HG03460 (cell line): ENCODE data around the gene LYZL6.
"Not testable (repeated sequence)": the region's sequence is repeated elsewhere in the genome, so short reads cannot be mapped to it uniquely, and the experiment has no call there.

Source experiments
- ATAC-seq: cut with Tn5 transposase; IDR thresholded peaks from one replicate; pipeline ENCODE4 v1.9.1; 2021; ENCODE audit not compliant: unreplicated experiment

The LYZL6 gene

DNA sequence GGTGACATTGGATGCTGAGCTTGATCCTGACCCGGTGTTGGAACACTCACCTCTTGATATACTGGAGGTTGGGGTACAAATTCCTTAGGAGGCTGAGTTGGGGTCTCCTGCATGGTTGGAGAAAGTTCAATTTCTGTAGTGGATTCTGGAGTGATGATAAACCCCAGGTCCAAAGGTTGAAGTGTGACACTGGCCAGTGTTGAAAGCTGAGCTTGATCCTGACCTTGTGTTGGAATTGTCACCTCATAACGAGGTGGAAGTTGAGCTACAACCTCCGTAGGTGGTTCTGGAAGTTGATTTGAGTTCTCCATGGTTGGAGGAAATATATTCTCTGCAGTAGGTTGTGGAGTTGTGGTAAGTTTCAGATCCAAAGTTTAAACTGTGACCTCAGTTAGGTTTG is 34.1 kb downstream of the LYZL6 start:
- no peak for ATAC-seq

DNA sequence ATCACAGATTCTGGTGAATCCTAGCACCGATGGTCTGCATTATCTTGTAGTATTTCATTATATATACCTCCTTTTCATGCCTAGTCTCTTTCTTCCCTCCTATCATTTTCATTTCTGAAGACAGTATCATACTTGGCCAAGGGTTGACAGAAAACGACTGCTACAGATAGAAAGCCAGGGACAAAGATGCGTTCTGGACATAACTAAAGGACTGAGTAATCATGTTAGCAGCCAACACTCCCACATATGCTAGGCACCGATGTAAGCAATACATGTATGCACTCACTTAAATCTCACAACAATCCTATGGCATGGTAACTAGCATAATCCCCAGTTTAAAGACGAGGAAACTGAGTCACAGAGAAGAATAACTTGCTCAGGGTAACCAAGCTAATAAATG is 35.8 kb downstream of the LYZL6 start:
- ATAC-seq: no peak

DNA sequence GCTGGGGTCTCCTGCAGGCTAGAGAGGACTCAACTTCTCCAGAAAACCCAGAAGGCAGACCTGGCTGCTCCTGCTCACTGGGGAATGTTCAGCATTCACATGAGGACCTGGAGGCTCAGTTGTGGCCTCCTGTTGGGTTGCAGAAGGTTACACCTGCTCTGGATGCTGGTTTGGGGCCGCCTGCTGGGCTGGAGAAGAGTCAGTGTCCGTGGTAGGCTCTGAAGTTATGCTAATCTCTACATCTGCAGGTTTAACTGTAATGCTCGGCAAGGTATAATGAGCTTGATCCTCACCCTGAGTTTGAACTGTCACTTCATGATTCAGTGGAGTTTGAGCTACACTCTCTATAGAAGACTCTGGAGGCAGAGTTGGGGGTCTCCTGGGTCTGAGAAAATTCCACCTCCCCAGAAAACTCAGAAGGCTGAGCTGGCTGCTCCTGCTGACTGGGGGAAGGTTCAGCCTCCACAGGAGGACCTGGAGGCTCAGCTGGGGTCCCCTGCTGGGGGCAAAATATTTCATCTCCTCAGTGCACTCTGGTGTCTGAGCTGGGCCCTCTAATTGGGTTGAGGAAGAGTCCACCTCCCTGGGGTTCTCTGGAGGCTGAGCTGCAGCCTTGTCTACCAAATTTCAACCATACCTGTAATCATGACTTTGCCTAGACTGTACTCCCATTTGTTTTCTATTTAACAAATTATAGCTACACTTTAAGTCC is 36.4 kb downstream of the LYZL6 start:
- ATAC-seq: no peak

DNA sequence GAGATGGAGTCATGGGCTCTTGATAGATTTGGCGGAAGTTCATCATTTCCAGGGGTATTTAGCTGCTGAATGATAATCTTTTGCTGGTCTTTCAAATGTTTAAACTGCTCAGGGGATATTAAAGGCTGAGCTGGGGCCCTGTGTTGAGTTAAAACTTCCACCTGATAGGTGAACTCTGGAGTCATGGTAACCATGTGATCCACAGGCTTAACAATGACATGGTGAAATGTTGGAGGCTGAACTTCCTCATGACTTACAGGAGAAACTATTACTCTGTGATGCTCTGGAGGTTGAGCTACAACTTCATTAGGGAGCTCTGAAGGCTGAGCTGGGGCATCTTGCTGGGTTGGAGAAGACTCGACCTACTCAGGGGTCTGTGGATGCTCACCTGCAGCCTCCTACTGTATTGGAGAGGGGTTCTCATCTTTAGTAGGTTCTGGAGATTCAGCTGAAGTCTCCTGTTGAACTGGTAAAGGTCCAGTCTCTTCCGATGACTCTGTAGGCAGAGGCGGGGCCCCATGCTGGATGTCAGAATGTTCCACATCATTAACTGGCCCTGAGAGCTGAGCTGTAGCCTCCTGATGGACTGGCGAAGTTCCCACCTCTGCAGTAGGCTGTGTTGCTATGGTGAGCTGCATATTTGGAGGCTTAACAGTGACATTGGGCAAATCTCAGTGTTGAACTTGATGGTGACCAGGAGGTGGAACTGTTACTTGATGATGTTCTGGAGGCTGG is 37.2 kb downstream of the LYZL6 start:
- ATAC-seq: no peak

DNA sequence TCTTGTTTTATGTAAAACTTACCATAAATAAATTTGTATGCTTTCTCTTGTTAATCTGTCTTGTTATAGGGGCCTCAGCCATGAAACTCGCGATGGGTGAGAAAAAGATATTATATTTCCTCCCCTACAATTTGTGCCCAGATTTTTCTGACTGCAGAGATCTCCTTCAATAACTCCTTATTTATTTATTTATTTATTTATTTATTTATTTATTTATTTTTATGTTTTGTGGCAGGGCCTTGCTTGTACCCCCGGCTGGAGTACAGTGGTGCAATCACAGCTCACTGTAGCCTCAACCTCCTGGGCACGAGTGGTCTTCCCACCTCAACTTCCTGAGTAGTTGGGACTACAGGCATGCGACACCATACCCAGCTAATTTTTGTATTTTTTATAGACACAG is 40.1 kb downstream of the LYZL6 start:
- ATAC-seq: no peak

DNA sequence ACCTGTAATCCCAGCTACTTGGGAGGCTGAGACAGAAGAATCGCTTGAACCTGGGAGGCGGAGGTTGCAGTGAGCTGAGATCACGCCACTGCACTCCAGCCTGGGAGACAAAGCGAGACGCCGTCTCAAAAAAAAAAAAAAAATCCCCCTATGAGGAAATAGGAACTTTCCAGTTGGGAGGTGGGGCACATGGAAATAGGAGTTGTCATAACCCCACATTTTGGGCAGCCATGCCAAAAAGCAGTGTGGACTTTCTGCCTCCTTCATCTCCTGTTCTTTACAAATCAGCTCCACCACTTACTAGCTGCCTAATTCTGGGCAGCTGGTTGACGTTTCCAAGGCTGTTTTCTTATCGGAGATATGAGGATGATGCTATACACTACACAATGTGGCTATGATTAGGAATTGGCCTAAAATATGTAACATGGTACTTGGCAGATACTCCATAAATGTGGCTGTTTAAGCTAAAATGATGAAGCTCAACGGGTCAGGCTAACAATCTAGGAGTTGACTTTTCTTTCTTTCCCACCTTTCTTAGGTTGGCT is 41.8 kb downstream of the LYZL6 start:
- no peak for ATAC-seq

DNA sequence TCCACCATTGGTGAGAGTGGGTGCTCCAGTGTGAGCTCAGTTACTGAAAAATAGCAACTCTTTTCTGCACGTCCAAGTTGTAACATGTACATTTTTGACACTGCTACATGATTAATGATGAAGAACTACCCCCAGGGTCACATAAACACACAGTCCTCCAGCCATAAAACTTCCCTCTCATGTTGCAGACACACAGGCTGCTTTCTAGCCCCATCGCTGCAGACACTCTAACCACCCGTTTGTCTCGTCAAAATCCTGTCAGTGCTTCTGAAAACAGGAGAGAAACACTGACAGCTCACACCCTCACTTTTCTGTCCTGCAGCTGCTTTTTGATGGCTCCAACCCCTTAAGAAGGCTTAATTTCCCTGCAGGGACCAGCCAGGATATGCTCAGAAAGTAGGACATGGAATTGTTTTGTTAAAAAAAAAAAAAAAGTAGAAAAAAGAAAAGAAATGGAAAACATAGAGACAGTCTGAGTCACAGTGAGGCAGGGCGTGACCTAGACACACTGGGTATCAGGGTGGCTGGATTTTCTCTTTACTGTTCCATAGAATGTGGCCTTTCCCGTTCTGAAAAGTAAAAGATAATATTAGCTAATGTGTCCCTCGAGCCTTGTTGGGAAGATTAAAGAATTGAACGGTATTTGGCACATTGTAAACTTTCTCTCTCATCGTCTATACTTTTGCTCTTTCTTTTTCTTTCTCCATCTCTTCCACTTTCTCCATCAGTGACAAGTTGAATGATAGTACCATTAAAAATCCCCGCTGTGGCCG is 42.6 kb downstream of the LYZL6 start:
- no peak for ATAC-seq

DNA sequence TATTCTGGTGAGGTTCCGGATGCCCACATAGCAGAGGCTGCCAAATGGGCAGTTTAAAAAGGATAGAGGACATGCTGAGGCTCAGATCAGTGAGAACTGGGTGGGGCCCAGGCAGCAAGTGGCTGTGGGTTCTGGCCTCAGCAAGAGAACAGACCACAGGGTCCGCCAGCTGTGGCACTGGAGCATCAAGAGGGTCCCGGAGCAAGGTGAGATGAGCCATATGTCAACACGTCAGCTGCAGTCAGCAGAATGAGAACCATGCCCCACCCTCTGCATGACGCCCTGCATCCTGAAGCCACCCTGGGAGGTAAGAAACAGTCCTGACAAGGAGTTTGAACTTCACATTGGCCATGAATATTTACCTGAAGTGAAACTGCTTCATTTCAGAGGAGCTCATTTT is 43.2 kb downstream of the LYZL6 start:
- no peak for ATAC-seq

DNA sequence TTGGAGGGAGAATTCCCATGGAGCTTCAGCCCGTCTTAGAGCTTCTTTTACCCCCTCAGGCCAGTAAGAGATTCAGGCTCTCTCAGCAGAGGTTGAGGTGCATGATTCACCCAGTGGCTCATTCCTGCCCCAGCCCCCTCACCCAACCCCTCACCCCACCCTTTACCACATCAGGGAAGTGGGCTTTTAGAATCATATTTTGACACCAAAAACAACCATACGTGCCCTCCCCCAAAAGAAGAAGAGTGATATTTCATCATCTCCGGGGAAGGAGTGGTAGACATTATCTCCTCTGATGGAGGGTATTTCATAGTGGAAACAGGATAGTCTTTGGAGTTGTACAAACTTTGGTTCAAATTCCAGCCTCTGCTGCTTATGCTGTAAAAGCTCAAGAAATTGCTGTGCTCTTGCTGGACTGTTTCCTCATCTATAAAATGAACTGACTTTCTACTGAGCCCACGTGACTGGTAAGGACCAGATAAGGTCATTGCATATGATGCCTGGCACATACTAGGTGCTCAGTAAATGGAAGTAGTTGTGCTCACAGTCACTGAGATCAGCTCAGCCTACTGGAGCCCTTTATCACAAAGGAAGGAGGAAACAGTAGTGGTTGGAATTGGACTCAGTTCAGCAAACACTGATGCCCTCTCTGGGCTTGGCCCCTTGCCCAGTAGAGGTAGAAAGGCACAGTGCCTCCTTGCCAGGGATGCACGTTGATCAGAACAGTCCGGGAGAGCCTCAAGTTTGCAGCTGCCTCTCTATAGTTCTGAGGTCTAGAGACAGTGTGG is 45.0 kb downstream of the LYZL6 start:
- no peak for ATAC-seq

DNA sequence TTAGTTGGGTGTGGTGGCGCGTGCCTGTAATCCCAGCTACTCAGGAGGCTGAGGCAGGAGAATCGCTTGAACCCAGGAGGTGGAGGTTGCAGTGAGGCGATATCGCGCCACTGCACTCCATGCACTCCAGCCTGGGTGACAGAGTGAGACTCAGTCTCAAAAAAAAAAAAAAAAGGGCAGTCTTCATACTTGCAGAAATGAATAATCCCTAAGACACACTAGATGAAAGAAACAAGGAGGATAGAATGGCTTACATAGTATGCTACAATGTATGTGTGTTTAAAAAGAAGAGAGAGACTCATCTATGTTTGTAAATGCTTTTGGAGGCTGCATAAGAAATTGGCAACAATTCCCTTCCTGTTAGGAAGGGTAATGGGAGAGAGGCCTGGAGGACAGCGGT is 45.7 kb downstream of the LYZL6 start:
- not testable (repeated sequence) for ATAC-seq

DNA sequence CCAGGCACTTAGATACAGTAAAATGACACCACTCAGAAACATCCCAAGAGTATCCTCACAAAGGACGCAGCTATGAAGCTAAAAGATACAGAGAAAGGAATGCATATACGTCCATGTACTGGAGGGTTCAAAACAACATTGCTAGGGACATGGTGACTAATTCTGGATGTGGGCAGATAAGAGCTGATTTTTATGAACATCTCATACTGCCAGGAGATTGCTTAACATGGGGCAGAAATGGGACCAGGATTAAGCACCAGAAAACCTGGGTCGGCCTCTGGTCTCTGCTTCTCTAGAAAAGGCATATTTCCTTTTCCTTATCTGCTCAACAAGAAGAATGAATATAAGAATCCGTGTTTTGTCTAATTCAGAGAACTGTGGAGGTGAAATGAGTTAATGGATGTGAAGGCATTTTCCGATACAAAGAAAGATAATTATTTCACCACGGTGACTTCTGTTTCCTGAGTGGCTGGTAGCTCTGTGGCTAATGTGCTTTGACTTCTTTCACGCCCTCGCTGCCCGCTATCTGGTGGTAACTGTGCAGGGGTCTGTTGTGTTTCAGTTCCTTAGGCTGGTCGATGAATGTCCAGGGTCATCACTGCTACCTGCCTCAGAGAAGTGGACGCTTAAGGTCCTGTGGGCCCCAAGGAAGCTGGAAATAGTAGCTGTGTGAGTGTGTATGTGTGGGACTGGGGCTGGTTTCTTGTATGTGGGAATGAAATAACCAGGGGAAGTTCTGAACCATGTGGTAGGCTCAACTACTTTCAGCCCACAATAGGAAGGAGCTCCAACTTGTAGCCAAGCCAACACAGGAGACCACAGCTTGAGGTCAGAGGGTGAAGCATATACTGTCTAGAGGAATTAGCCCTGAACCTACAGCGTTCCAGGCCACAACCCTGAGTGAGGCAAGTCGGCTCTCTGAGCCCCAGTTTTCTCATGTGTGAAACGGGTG is 47.6 kb downstream of the LYZL6 start:
- ATAC-seq: no peak

DNA sequence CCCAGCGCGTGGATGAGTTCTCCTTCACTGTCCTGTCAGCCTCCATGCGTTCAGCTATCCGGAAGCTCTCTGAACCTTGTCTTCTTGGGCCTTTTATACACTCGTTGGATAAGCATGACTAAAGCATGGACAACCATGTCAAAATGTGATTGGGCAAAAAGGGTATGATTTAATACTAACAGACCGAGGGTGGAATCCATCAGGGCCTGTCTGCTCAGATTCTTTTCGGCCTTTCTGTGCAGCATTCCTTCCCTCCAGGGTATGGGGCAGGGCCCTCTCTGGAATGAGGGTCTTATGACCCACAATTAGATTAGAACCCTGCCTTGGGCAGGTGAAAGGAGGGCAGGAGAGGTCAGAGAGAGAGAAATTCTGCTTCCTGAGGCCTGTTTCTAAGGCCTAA is 49.3 kb downstream of the LYZL6 start:
- ATAC-seq: no peak

DNA sequence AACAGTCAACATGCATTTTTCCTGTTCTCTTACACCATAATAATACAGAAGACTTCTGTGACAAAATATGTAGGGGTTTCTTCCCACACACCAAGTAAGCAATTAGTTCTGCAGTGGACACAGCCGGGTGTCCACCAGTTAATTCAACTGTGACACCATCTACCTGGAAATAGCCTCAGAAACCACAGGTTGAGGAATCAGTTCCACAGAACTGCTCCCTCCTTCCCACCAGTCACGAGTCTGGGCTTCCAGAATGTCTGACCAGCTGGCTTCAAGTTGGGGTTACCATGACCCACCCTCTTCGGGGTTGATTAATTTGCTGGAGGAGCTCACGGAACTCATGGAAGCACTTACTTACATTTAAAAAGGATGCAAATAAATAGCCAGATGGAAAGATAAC is 49.8 kb downstream of the LYZL6 start:
- ATAC-seq: no peak

DNA sequence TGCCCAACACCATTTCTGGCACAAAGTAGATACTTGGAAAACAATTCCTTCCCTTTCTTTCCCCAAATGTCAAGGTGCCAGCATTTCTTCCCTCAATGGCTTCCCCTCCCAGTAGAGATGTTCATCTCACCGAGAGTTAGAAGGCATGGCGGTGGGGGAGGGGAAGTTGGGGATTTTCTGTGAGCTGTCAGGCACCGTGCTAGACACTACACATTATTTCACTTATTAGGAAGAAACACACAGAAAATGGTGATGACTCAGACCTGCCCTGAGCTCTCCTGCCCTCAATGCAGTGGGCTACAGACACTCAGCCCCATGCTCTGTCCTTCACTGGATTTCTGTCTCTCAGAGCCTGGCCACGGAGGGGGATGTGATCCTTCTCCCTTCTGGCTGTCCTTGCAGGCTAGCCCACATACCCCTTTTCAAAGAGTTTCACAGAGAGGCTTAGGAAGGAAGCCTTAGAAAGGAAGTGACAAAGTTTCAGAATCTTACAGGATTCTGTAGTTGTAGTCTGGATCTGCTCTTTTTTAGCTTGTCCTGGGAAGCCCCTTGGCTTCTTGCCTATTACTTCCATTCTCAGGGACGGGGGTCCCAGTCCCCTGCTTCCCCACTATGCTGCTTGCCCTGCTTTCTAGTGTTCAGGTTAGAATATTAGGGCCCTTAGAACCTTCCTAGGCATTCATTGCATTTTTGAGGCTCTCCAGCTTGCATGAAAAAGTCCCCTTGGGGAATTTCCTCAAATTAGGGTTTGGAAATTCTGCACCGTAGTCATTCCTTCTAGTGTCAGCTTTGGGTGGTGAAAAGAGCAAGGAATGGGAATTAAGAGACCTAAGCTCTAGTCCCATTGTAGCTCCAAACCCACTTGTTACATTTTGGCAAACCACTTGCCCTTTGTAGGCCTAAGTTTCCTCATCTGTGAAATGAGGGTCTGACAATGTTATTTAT is 51.1 kb downstream of the LYZL6 start:
- no peak for ATAC-seq

DNA sequence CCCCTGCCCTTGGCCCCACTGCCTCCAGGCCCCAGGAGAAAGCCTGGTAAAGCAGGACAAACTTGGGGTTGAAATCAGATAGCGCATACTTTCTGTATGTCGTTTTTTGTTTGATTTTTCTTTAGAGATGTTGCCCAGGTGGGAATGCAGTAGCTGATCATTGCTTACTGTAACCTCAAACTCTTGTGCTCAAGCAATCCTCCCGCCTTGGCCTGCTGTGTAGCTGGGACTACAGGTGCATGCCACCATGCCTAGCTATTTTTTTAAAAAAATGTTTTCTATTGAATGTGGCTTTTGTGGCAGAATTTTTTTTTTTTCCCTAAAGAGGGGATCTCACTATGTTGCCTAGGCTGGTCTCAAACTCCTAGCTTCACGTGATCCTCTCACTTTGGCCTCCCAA is 52.2 kb downstream of the LYZL6 start:
- ATAC-seq: no peak

DNA sequence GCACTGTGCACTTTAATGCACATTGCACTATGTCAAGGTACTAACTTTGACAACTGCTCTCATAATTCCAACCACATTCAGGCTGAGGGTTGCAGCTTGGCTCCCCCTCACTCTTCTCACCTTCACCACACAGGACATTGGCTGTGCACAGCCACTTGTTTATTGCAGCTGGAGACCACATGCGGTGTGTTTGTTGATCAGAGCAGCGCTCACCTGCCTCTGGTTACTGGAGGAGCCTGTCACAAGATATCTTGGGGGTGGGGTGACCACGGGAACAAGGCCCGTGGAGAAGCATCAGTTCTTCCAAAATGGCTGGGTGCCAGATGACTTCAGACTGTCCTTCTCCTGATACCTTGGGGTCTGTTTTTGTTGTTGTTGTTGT is 52.7 kb downstream of the LYZL6 start:
- no peak for ATAC-seq

DNA sequence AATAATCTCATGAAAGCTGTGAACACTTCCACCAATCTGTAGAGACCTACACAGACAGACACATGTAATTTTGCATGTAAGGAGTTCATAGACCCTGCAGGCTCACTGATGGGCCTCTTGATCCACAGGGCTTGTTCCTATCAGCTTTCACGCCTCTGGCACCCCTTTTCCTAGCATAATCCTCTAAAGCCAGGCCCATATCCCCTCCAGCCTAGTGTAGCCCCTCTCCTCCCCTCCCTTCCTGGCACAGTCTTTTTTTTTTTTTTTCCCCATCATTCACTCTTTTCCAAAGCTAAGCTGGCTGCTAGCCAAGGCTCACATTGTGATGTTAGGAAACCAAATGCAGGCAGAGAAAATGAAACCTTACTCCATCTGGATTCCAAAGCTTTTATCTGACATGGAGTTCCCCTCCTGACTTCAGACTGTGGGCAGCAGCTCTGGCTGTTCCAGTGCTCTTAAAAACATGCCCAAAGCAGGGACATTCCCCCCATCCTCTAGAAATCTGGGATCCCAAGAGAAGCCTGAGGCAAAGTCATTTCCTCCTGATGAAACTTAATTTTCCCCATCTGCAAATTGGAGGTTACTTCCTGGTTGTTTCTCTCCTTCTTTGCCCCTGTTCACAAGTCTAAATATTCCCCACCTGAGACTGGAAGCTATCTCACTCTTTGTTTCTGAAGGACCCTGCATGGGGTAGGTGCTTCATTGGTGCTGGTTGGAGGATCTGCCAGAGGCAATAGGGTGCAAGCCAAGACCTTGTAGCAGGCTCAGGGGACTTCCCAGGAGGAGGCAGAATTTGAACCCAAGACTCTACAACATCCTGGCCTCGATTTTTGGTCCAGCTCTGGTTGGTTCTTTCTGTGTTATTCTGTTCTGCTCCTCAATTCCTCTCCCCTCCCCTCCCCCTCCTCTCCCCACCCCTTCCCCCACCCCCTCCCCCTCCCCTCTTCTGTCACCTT is 53.4 kb downstream of the LYZL6 start:
- ATAC-seq: no peak

DNA sequence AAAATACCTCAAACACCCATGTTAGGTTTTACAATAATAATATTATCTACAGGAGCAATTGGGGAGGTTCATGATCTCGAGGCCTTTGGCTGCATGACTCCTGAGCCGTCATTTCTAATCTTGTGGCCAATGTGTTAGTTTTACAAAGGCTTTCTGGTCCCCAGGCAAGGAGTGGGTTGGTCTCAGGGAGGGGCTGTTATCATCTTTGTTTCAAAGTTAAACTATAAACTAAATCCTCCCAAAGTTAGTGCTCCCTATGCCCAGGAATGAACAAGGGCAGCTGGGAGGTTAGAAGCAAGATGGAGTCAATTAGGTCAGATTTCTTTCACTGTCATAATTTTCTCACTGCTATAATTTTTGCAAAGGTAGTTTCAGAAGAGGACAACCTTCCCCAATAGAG is 54.3 kb downstream of the LYZL6 start:
- ATAC-seq: no peak
